Measurements from ENCODE around the gene SFPQ.

GRCh38 chr1:35172022-35172421 lies 20.9 kb downstream of the SFPQ start:
- TF ChIP-seq ZNF274 (IDR thresholded peaks at IDR 0.05; ENCODE audit: low read depth, low read length) (no peak), SUZ12 (IDR thresholded peaks at IDR 0.05; ENCODE audit: extremely low read depth, insufficient read depth, insufficient read length) (no peak)

All from NT2/D1 (cell line).